ENCODE results near the gene COL24A1.

GRCh38 chr1:86035101-86035500 is 121.5 kb downstream of the COL24A1 start:
- no peak for TF ChIP-seq CTCF (conservative IDR thresholded peaks at IDR 0.05; ENCODE audit: low read depth, low read length)
- TF ChIP-seq EZH2 (IDR thresholded peaks at IDR 0.05; ENCODE audit: borderline replicate concordance, low read depth, low read length, poor library complexity, severe bottlenecking) = no peak

All from A673 (cell line).